Mesothelial cell of epicardium (in vitro differentiated cells): ENCODE results near the gene CNIH4. TPM values are rescaled to one million over a fixed set of nuclear protein-coding genes. Genes with fewer than 3 reads are reported as not detected.

ENCODE experiments used
- microRNA-seq: library from miRNA; unstranded; fragments of <30 nt; microRNA quantifications from one replicate; pipeline ENCODE4 v1.2.0, GENCODE V29; 2021; ENCODE audit warnings: inconsistent platforms, mixed read lengths
- total RNA-seq: library from RNA; stranded (reverse); gene quantifications from 3 replicates; pipeline ENCODE4 v1.2.1, GENCODE V29; 2021

The CNIH4 gene
- total RNA-seq, 1 donor from 2014 or later = 40.2 TPM

Small RNA genes lying within 50 kb of the gene (microRNA-seq; reads per million reads assigned to microRNA genes)
- 3.8 reads per million, percentile 11 among the genes with 10 or more reads in this experiment for gene MIR4742

Other genes starting within 250 kb of the CNIH4 start
- 25.0 to 26.8 TPM (median 26.7 TPM) in 3 replicates for gene FBXO28, start 242.8 kb upstream of the CNIH4 start, total RNA-seq
- gene DEGS1, start 173.6 kb upstream of the CNIH4 start, total RNA-seq = 53.9 to 55.6 TPM (median 55.4 TPM) in 3 replicates
- gene NVL, start 26.7 kb upstream of the CNIH4 start, total RNA-seq = 35.9 to 39.4 TPM (median 38.0 TPM) in 3 replicates
- 101 to 105 TPM (median 102 TPM) in 3 replicates for gene WDR26, start 77.9 kb downstream of the CNIH4 start, total RNA-seq